ENCODE data around the gene HOMER3.

DNA sequence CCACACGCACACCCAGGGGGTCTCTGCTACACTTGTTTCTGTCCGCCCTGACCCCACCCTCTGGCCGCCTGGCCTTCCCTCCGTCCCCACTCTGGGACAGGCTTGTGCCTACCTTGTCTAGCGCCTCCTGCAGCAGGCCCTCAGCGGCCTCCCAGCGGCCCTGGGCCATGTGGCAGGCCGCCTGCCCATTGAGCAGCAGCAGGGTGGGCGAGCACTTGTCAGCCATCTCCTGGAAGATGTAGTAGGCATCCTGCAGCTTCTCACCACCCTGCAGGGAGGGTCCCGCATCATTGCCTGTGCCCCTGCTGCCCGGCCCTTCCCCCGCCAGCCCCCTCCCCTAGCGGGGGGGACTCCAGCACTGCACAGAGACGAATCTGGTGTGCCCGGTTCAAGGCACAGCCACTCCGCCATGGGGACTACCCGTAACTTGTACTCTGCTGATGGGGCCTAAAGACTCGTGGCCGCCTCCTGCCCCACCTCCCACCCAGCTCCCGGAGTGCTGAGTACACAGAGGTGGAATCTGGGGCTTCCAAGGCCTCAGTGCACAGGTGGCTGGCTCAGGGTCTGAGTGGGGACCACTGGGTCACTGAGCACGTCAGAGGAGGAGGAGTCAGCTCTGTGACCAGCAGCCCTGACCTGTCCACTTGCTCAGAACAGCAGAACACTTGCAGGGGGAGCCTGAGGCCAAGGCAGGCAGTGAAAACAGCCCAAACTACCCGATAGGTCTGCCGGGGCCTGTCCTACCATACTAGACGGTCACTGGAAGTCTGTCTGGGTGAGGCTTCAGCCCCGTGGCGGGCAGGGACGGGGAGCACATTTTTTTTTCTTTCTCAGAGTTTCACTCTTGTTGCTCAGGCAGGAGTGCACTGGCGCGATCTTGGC is 37.6 kb downstream of the HOMER3 start:
- TF ChIP-seq POLR2A (IDR thresholded peaks at IDR 0.05) (no peak), EP300 (IDR thresholded peaks at IDR 0.05) (no peak), POLR2AphosphoS5 (IDR thresholded peaks at IDR 0.05) (no peak)
- TF ChIP-seq, protein P1, sequence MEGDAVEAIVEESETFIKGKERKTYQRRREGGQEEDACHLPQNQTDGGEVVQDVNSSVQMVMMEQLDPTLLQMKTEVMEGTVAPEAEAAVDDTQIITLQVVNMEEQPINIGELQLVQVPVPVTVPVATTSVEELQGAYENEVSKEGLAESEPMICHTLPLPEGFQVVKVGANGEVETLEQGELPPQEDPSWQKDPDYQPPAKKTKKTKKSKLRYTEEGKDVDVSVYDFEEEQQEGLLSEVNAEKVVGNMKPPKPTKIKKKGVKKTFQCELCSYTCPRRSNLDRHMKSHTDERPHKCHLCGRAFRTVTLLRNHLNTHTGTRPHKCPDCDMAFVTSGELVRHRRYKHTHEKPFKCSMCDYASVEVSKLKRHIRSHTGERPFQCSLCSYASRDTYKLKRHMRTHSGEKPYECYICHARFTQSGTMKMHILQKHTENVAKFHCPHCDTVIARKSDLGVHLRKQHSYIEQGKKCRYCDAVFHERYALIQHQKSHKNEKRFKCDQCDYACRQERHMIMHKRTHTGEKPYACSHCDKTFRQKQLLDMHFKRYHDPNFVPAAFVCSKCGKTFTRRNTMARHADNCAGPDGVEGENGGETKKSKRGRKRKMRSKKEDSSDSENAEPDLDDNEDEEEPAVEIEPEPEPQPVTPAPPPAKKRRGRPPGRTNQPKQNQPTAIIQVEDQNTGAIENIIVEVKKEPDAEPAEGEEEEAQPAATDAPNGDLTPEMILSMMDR (IDR thresholded peaks at IDR 0.05) = no peak
